ENCODE data around the gene PGF. TPM values are rescaled to one million over a fixed set of nuclear protein-coding genes. Genes with fewer than 3 reads are reported as not detected.

Gene PGF
- total and polyA plus RNA-seq, 2 of the 13 experiments (the other 11 are each of a cell fraction or from before 2014, with no cell fraction given) = 10.7 to 27.5 TPM

DNA sequence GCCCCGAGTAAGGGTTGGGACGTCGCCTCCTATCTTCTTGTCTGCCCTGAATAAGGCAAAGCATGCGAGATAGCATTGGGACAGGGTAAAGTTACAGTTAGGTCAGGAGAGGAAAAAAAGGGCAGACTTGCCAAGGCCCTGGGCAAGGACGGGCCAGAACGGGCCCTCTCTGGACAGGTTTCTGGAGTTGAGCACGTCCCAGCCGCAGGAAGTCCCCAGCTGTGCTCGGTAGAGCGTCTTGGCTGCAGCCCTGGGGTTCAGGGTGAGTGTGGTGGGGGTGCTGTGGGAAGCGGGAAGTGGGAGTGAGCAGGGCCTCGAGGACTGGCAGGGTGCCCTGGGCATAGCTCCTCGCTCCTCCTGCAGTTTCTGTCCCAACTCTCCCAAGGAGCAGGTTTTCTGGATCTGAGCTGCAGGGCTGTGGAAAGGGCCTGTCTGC lies 37.7 kb downstream of the PGF start:
- CTCF ChIA-PET (ENCODE audit: low intra/inter-chr PET ratio, low total read pairs) = no interaction called here
- no peaks in the 10 kb centered on the region for H3K36me3 ChIP-seq (replicated peaks in 1 of 2; ENCODE audit: control insufficient read depth in 1 of 2, insufficient read depth in 2 of 2, low read length in 2 of 2)
- H3K9me3 ChIP-seq (ENCODE audit: low read length) = no peaks in the 10 kb centered on the region
- H3K4me2 ChIP-seq (ENCODE audit: low read depth, low read length) = no peak overlapping the region
- no peak overlapping the region for H3K27ac ChIP-seq (ENCODE audit: extremely low read length, insufficient read depth, low read length)
- H3K9ac ChIP-seq (ENCODE audit: insufficient read depth, low read depth, low read length) = no peak overlapping the region
- no peak for FAIRE-seq
- BruUV-seq (replicated peaks) = no TSS peak
- H2AFZ ChIP-seq (ENCODE audit: low read length) = no peak overlapping the region
- TF ChIP-seq ZNF607 (CRISPR knock-in tag; IDR thresholded peaks at IDR 0.05; ENCODE audit: borderline replicate concordance) = no peak
- no peak for TF ChIP-seq KAT8 (CRISPR knock-in tag; IDR thresholded peaks at IDR 0.05)
- TF ChIP-seq ZFYVE20 (CRISPR knock-in tag; IDR thresholded peaks at IDR 0.05; ENCODE audit: borderline replicate concordance, low read depth) = no peak
- TF ChIP-seq, protein P1, sequence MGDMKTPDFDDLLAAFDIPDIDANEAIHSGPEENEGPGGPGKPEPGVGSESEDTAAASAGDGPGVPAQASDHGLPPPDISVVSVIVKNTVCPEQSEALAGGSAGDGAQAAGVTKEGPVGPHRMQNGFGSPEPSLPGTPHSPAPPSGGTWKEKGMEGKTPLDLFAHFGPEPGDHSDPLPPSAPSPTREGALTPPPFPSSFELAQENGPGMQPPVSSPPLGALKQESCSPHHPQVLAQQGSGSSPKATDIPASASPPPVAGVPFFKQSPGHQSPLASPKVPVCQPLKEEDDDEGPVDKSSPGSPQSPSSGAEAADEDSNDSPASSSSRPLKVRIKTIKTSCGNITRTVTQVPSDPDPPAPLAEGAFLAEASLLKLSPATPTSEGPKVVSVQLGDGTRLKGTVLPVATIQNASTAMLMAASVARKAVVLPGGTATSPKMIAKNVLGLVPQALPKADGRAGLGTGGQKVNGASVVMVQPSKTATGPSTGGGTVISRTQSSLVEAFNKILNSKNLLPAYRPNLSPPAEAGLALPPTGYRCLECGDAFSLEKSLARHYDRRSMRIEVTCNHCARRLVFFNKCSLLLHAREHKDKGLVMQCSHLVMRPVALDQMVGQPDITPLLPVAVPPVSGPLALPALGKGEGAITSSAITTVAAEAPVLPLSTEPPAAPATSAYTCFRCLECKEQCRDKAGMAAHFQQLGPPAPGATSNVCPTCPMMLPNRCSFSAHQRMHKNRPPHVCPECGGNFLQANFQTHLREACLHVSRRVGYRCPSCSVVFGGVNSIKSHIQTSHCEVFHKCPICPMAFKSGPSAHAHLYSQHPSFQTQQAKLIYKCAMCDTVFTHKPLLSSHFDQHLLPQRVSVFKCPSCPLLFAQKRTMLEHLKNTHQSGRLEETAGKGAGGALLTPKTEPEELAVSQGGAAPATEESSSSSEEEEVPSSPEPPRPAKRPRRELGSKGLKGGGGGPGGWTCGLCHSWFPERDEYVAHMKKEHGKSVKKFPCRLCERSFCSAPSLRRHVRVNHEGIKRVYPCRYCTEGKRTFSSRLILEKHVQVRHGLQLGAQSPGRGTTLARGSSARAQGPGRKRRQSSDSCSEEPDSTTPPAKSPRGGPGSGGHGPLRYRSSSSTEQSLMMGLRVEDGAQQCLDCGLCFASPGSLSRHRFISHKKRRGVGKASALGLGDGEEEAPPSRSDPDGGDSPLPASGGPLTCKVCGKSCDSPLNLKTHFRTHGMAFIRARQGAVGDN (CRISPR knock-in tag; IDR thresholded peaks at IDR 0.05) = no peak
- TF ChIP-seq HDAC1 (CRISPR knock-in tag; IDR thresholded peaks at IDR 0.05) = no peak
- no peak for TF ChIP-seq ZNF225 (CRISPR knock-in tag; IDR thresholded peaks at IDR 0.05)
- H4K20me1 ChIP-seq (ENCODE audit: insufficient read depth, low read length) = no peaks in the 10 kb centered on the region
- DNase-seq (ENCODE audit: low spot score) = no peak
- no peak overlapping the region for H3K4me3 ChIP-seq (replicated peaks in 1 of 3; ENCODE audit: insufficient read depth in 1 of 3, low read depth in 2 of 3, low read length in 3 of 3)
- no peaks in the 10 kb centered on the region for H3K79me2 ChIP-seq (ENCODE audit: insufficient read depth, low read length)
- in situ Hi-C loops (cut with HindIII; ENCODE audit: extremely low pct_ligation_motif_present, low pct_unique_long_range_greater_than_20kb) (no loop called here), intact Hi-C loops (cut with micrococcal nuclease; ENCODE audit: unreplicated experiment) (no loop called here)
- H3K27me3 ChIP-seq (ENCODE audit: control insufficient read depth in 1 of 2, insufficient read depth in 2 of 2, low read length in 2 of 2) = no peaks in the 10 kb centered on the region; a peak in 1 of 5 replicates
- POLR2A ChIA-PET = no interaction called here
- H3K4me1 ChIP-seq (ENCODE audit: insufficient read depth, low read length) = peaks cover 11% of the 10 kb centered on the region; the same call in 1 of the 2 replicates
- no peak for ATAC-seq
- 91% methylated on average over 12 of the region's 13 CpGs for WGBS (ENCODE audit: low lambda C conversion rate)
